Sigmoid colon (tissue), 4 donors: ENCODE results near the gene C1QTNF6.

Experiments used
- CTCF ChIP-seq, 4 experiments: fragments of 450-650 bp in 3 of 4; fragments of 200-600 bp in 1 of 4; IDR thresholded peaks; one replicate each; pipeline ENCODE4 v1.5.1; 2016 to 2019; ENCODE audit warnings: antibody characterized with exemption in 4 of 4, mild to moderate bottlenecking in 3 of 4, moderate library complexity in 2 of 4
- EP300 ChIP-seq, 4 donors: sonication (generic); formaldehyde crosslinking; IDR thresholded peaks; one replicate each; pipeline ENCODE4 v1.6.1; 2017; ENCODE audit warnings: antibody characterized with exemption in 4 of 4
- POLR2A ChIP-seq, 2 donors: fragments of 450-650 bp; IDR thresholded peaks; one replicate each; pipeline ENCODE4 v1.6.1; 2016; ENCODE audit warnings: antibody characterized with exemption in 2 of 2, mild to moderate bottlenecking in 2 of 2, moderate library complexity in 2 of 2

- TF ChIP-seq POLR2A (IDR thresholded peaks at IDR 0.05) (no peak), CTCF (IDR thresholded peaks at IDR 0.05) (no peak), EP300 (IDR thresholded peaks at IDR 0.05) (no peak)
Observed at GRCh38 chr22:37234736-37235711, 47.0 kb upstream of the C1QTNF6 start.
